GM12891 (cell line): Measurements from ENCODE around the gene TBL1X.

Experiments
- DNase-seq: peaks from one replicate; pipeline ENCODE4 v3.0.0; 2011; ENCODE audit warnings: low spot score; ENCODE audit not compliant: insufficient read length
- FAIRE-seq: peaks from 2 replicates; lab custom pipeline; 2011; peaks lifted over from hg19 to GRCh38; lab: Jason Lieb, UNC
- PAX5 ChIP-seq: IDR thresholded peaks from 2 replicates; pipeline ENCODE4 v1.6.1; 2011; ENCODE audit warnings: low read length, moderate library complexity, mild to moderate bottlenecking; ENCODE audit not compliant: insufficient read depth, severe bottlenecking
- POLR2A ChIP-seq: IDR thresholded peaks from 2 replicates; pipeline ENCODE4 v1.6.1; 2011; ENCODE audit warnings: low read depth, low read length, control low read depth
- POLR2AphosphoS5 ChIP-seq: IDR thresholded peaks from 2 replicates; pipeline ENCODE4 v1.6.1; 2011; ENCODE audit warnings: low read depth, low read length, control low read depth
- POU2F2 ChIP-seq: IDR thresholded peaks from 2 replicates; pipeline ENCODE4 v1.6.1; 2011; ENCODE audit warnings: low read depth, mild to moderate bottlenecking, control low read depth, low read length, moderate library complexity
- SPI1 ChIP-seq: IDR thresholded peaks from 2 replicates; pipeline ENCODE4 v1.6.1; 2011; ENCODE audit warnings: low read depth, low read length, control low read depth
- TAF1 ChIP-seq: IDR thresholded peaks from 2 replicates; pipeline ENCODE4 v1.6.1; 2011; ENCODE audit warnings: low read depth, low read length, control low read depth

TBL1X gene

DNA sequence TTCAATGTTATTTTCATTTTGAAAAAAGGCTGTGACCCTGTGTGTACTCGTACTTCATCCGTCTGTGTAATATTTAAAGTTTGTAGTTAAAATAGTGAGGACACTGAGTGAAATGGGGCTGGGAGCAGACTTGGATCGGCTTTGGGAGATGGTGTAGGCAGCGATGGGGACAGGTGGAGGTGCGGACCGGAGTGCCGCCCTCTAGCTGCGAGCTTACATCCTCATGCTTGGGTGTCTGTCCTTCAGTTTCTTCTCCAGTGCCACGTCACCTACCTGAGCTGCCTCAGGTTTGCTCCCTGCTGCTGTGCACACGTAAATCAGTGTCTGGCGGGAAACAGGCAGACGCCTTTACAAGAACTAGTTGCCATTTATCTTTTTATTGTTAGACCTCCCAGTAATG, 154.7 kb downstream of the TBL1X start:
- no peak for FAIRE-seq
- TF ChIP-seq POLR2A, result no peak
- TF ChIP-seq TAF1, result no peak
- no peak for TF ChIP-seq PAX5
- no peak for TF ChIP-seq POU2F2
- TF ChIP-seq SPI1, result no peak
- TF ChIP-seq POLR2AphosphoS5, result no peak
- DNase-seq, result no peak

GRCh38 chrX:9622128-9622527, 157.3 kb downstream of the TBL1X start:
- TF ChIP-seq TAF1 (no peak), SPI1 (no peak), POU2F2 (no peak), PAX5 (no peak), POLR2AphosphoS5 (no peak), POLR2A (no peak)
- no peak for FAIRE-seq
- no peak for DNase-seq

- DNase-seq (no peak), FAIRE-seq (no peak)
These were observed 161.5 kb downstream of the TBL1X start for GRCh38 chrX:9626379-9626778.

GRCh38 chrX:9627922-9628321, 163.1 kb downstream of the TBL1X start:
- no peak for TF ChIP-seq POU2F2
- TF ChIP-seq TAF1, result no peak
- no peak for TF ChIP-seq PAX5
- TF ChIP-seq POLR2AphosphoS5, result no peak
- TF ChIP-seq SPI1, result no peak
- TF ChIP-seq POLR2A, result no peak
- FAIRE-seq (no peak), DNase-seq (no peak)

More at GRCh38 chrX:9626379-9626778, 161.5 kb downstream of the TBL1X start:
- no peak for TF ChIP-seq TAF1
- no peak for TF ChIP-seq POLR2AphosphoS5
- no peak for TF ChIP-seq POLR2A
- no peak for TF ChIP-seq SPI1
- TF ChIP-seq PAX5, result no peak
- TF ChIP-seq POU2F2, result no peak

DNA sequence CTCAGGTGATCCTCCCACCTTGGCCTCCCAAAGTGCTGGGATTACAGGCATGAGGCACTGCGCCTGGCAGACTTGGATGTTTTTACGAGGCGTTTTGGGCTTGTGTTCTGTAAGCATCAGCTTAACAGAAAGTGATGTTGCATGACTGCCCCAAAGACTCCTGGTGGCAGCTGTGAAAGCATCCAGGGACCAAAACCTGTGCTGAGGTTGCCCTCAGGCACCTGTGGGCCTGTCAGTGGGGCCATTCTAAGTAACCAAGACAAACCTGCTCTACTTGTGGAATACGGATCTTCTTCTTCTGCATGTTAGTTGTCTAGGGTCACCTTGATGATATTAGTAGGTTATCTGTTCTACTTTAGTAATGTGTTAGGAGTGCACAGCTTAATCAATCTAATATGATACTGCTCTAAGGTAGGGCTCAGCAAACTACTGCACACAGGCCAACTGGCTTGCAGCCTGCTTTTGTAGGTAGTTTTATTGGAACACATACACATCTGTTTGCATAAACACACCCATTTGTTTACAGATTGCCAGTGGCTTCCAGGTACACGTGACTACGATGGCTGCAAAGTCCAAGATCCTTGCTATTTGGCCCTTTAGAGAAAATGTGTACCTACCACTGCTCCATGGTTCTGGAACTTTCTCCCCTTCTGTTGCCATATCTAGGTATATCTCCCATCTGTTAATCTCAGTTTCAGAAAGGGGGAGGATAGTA, 164.1 kb downstream of the TBL1X start:
- FAIRE-seq (no peak), DNase-seq (no peak)

DNA sequence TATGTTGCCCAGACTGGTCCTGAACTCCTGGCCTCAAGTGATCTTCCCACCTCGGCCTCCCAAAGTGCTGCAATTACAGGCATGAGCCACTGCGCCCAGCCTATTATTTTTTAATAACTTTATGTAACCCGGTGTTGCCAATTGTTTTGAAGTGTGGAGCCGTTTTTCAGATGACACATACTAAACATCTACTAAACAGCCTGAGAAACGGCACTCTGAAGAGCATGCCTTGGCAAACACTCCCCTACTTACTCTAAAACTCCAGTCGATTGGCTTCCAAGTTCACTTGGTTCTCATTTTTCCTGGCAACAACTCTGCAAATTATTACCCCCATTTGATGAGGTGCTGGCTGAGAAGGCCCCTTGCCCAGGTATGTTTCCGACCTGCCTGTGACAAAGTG, 169.7 kb downstream of the TBL1X start:
- TF ChIP-seq POU2F2 (no peak), TAF1 (no peak), PAX5 (no peak), POLR2AphosphoS5 (no peak), POLR2A (no peak), SPI1 (no peak)
- FAIRE-seq, result no peak
- no peak for DNase-seq

More for the DNA sequence above, 164.1 kb downstream of the TBL1X start:
- TF ChIP-seq POLR2A (no peak), PAX5 (no peak), POU2F2 (no peak), POLR2AphosphoS5 (no peak), SPI1 (no peak), TAF1 (no peak)

DNA sequence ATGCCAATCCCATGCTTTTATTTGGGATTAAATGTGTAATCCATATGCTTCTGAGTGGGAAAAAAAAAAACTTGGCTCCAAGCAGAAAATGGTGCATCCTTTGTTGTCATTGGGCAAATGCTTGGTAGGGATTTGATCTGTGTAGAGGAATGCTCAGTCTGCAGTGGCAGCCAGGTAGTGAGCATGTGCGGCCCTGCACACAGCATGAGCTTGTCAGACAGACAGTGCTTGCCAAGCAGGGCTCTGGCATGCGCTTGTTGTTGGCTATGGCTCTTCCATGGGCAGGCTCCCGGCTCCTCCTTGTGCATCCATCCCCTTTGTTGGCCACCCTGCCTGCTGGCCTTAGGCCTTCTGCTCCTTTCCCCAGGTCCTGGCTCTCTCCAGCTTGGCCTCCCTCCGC, 170.5 kb downstream of the TBL1X start:
- DNase-seq (no peak), FAIRE-seq (no peak)
- TF ChIP-seq TAF1 (no peak), POLR2A (no peak), PAX5 (no peak), POLR2AphosphoS5 (no peak), POU2F2 (no peak), SPI1 (no peak)

GRCh38 chrX:9635803-9636202, 170.9 kb downstream of the TBL1X start:
- TF ChIP-seq PAX5, result no peak
- TF ChIP-seq TAF1, result no peak
- TF ChIP-seq POLR2AphosphoS5, result no peak
- TF ChIP-seq SPI1, result no peak
- no peak for TF ChIP-seq POU2F2
- TF ChIP-seq POLR2A, result no peak
- FAIRE-seq (no peak), DNase-seq (no peak)

DNA sequence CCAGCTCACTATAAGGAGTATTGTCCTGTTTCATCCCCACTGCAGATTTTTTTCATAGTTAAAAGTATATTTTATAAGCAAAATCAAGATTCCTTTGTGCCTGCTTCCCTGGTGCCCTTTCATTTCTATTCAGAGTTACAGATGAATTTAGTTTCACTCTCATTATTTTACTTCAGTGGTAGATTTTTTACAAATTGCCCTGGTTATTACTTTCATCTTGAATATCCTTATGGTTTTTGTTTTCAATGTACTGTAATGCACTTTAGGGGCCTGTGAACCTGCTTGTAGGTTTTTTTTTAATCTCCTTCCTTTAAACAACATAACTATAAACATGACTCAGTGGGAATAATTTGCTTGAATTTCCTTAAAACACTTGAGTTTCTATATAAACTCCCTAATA, 174.0 kb downstream of the TBL1X start:
- no peak for FAIRE-seq
- TF ChIP-seq POLR2A (no peak), POU2F2 (no peak), SPI1 (no peak), TAF1 (no peak), PAX5 (no peak), POLR2AphosphoS5 (no peak)
- no peak for DNase-seq
